HG02981 (cell line): ENCODE measurements around the gene NPHP4.

Source experiments
- ATAC-seq: cut with Tn5 transposase; IDR thresholded peaks from one replicate; pipeline ENCODE4 v1.9.1; 2021; ENCODE audit warnings: mild to moderate bottlenecking, moderate library complexity; ENCODE audit not compliant: unreplicated experiment

Gene NPHP4

DNA sequence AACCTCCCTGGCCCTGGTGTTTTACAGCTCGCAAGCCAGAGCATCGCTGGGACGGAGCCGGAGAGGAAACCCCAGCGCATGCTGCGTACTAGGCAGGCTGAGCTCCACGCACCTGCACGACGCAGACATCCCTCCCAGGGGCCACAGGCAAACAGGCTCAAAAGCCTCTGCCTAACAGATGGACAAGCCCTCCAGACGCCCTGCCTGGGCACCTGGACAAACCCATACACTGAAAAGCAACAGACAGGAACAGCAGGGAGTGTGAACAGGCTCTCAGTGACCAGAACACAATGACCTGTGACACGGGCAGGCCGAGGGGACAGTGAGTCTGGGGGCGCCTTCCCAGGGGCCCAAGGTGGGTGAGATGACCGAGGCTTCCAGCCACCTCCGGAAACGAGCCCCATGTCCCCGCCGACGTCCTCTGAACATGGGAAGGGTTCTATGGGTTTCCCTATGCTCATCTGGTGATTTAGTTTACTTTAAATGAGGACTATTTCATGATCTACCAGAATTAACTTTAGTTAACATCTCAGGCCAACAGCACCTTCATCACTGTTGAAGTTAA is 40.3 kb downstream of the NPHP4 start:
- ATAC-seq: no peak

- ATAC-seq: no peak
These were observed 41.0 kb downstream of the NPHP4 start for GRCh38 chr1:5950994-5951785.

- no peak for ATAC-seq
These were observed 41.9 kb downstream of the NPHP4 start for GRCh38 chr1:5950201-5950895.

DNA sequence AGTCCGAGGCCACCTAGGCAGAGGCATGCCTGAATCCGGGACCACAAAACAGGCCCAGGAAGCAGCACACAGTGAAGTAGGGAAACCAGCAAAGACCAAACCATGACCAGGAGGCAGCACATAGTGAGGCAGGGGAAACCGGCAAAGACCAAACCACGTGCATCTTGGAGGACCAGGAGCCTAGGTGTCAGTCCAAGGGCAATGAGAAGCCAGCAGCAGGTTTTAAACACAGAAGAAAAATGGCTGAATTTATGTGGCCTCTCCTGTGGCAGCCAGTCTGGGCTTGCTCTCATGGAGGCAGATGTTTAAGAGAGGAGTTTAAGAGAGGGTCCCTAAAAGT is 42.5 kb downstream of the NPHP4 start:
- ATAC-seq: no peak

DNA sequence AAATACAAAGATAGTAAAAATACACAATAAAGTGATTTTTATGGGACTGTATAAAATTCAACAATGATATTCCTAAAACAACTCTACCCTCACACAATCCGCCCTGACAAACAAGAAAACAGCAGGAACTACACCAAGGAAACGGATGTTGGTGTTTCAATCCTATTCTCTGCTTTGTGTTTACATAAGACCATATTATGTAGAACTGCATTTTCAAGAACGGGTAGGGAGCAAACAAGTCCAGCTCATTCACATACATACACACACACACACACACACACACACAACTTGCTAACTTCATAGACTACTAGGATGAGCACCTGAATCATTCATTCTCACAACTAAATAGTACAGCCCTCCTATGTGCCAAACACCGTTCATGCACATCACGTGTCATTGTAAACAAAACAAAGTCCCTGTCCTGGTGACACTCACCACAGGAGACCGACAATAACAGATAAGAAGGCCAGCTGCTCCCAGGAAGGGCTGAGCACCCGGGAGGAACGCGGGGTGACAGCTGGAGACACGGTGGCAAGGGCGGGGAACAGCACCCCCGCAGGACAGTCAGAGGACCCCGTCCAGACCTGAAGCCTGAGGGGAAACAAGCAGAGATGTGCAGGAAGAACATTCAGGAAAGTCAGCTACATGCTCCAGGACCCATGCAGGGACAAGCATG is 43.0 kb downstream of the NPHP4 start:
- ATAC-seq: no peak

DNA sequence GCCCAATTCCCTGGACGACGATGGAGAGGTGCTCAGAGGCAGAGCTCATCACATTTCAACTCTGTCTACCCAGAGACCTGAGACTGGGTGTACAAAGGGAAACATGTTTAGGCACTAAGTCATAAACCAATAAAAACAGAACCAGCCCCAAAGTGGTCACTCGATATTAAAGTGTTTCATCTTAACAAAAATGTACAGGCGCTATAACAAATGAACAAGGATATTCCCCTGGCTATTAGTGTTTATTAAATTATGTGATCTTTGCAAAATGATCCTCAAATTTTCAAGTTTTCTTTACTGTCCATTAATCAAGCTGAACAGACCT is 43.6 kb downstream of the NPHP4 start:
- ATAC-seq: no peak

- ATAC-seq: no peak
These were observed 44.1 kb downstream of the NPHP4 start for GRCh38 chr1:5947978-5948680.

GRCh38 chr1:5947071-5947821 is 45.0 kb downstream of the NPHP4 start:
- ATAC-seq: no peak

GRCh38 chr1:5945445-5945844 is 46.8 kb downstream of the NPHP4 start:
- ATAC-seq: no peak

- no peak for ATAC-seq
These were observed 47.4 kb downstream of the NPHP4 start for GRCh38 chr1:5944843-5945167.

GRCh38 chr1:5944154-5944842 is 47.9 kb downstream of the NPHP4 start:
- ATAC-seq: no peak

DNA sequence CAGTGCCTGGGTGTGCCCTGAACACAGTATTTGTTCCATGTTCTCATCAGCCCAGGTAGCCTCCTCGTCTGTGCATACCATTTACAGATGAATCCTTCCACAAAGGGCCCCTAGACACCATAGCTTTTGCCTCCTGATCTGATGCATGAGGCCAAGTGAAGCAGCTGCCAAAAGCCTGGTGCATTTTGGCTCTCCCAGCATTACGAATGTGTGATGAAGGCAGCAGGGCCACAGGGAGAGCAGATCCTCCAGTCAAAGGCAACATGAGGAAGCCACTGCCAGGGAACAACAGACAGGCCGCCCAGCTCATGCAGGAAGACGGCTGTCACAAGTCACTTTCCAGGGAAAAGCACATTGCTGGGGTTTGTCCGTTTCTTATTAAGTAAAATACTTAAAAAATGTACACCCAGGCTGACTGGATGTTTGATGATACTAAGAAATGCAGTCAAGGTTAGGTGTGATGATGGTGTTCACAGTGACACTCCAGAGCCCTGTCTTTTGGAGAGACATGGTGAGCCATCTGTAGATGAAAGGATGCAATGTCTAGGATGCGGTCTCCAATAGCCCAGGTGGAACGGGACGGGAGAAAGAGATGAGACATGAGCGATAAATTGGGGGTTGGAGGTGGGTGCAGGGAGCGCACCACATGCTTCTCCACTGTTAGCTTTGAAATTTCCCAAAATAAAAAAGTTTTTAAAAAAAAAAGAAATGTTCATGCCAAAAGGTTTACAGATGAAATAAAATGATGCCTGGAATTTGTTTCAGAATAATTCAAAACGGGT is 48.7 kb downstream of the NPHP4 start:
- no peak for ATAC-seq

DNA sequence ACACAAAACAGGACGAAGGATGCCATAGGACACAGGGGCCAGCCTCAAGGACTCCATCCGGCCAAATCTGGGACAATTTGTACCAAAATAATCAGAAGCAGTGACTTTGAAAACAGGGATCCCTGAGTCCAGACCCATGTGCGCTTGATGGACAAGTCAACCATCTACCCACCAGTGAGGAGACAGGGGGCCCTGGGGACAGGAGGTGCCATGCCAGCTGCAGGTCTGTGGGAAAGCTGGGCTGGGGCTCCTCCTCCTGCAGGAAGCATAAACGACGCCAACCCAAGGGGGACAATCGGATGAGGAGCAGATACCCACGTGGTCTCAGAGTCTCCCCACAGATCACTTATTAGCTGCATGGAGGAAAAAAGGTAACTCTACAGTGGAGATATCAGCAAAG is 50.6 kb downstream of the NPHP4 start:
- no peak for ATAC-seq

GRCh38 chr1:5940723-5941407 is 51.4 kb downstream of the NPHP4 start:
- no peak for ATAC-seq

DNA sequence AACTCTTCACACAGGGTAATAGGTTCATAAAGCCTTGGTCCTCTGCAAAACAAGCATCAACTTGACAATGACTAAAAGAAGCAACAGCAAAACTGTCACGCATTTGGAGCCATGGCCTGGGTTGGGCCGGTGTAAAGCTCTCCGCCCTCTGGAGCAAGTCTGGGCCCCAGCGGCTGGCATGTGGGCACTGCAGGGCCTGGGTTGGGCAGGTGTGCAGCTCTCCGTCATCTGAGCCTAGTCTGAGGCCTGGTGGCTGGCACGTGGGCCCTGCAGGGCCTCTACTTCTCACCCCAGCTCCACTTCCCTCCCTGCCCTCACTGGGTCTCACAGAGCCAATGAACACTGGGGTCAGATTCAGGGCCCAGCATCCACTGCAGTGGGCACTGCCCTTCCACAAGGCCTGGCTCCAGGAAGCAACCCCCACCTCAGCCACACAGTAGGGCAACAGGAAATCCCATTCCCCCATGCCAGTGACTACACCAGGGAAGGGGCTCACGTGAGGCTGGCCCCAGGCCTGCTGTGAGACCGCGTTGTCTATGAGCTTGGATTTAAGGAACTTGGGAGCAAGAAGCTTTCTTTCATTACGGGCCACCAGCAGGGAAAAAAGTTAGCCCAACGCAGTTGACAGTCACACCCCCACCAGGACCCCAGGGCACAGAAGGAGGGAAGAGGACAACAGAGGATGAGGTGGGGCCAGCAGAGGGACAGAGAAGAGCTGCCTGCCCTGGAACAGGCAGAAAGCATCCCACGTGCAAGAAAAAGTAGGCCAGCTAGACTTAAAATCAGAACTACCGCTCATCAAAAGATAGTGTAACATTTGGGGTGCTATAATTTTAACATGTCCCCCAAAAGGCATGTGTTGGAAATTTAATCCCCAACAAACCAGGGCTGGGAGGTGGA is 52.7 kb downstream of the NPHP4 start:
- ATAC-seq: no peak

DNA sequence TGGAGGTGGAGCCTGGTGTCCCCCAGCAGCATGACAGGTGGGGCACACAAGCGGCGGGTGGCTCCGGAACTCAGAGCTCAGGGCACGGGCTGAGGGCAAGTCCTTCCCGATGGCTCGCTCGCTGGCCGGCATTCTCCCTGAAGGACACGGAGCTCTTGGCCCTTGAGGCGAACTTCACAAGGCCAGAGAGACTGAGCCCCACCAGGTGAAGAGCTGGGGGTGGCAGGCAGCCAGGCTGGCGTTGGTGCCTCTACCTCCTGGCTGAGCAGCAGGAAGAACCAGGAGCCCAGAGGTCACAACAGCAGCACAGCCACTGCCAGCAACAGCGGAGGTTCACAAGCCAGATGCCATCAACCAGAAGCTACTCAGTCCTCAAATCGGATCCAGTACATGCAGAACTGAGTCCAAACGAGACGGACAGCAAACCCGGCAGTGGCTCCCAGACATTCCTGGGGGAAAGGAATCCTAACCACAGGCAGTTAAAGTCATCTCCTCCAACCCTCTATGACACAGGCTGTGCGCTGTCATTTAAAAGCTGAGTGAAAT is 54.1 kb downstream of the NPHP4 start:
- ATAC-seq: no peak

DNA sequence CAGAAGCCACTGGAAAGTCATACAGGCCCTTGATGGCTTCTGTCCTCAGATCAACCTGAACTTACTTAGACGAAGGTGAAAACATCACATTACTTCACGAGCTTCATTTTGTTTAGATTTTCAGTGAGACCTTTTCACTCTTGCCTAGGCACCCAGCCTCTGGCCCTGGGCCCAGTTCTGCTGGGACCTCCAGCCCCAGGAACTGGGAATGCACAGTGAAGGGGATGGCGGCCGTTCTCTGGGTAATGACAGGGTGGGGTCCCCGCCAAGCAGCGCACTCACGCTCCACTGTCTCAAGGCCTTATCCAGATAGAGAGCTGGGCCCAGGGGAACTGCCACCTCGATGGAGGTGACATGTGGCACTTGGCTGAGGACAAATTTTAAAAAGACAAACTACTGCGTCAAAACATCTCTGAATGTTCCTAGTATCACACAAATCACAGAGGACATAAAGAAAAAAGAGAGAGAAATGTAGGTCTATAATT is 54.8 kb downstream of the NPHP4 start:
- no peak for ATAC-seq
